ENCODE measurements around the gene RALB. TPM values are rescaled to one million over a fixed set of nuclear protein-coding genes. Genes with fewer than 3 reads are reported as not detected.

Gene RALB
- polyA plus RNA-seq, 1 donor from 2014 or later, result 81.7 TPM

DNA sequence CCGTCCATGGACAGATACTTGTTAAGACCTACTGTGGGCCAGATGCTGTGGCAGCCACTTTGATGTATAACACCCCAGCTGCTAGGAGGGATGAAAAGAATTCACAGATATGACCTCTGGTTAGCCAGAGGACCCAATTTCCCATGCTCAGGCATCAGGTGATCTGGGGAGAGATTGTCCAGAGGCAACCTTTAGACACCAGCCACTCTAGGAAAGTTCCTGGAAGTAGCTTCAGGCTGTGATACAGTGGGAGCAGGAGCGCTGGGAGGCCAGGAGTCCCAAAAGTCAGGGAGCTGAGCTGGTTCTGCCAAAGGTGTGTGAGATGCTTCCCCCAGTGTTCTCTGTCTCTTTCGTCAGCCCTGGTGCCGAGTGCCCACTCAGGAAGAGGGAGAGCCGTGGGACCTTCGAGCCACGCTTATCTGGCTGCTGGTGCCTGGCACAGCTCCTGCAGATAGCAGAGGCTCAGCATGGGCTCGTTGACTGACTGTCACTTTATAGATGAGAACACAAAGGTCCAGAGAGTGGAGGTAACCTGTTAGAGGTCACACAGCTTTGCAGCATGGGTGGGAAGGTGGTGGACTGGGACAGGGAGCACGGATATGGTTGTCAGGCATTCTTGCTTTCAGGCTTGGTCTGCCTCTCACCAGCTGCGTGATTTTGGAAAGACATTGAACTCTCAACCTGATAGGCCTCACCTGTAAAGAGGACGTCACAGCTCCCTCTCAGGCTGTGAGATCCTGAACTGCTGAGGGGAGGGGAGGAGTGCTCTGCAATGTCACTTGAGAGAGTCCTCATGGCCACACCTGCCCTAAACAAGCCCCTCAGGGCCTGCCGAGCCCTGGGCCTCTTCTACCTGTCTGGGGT is 7.8 kb upstream of the RALB start:
- peaks cover 6 to 9% (median 8%) of the 10 kb centered on the region in 3 donors for H3K4me1 Mint-ChIP-seq
- peaks cover 2 to 4% (median 3%) of the 10 kb centered on the region in 3 donors for H3K9me3 Mint-ChIP-seq
- no peak overlapping the region for H3K4me3 Mint-ChIP-seq
- H3K36me3 Mint-ChIP-seq, result peaks cover 5% of the 10 kb centered on the region
- peaks cover 6% of the 10 kb centered on the region for H3K27me3 Mint-ChIP-seq
- H3K27ac Mint-ChIP-seq, result no peak overlapping the region

DNA sequence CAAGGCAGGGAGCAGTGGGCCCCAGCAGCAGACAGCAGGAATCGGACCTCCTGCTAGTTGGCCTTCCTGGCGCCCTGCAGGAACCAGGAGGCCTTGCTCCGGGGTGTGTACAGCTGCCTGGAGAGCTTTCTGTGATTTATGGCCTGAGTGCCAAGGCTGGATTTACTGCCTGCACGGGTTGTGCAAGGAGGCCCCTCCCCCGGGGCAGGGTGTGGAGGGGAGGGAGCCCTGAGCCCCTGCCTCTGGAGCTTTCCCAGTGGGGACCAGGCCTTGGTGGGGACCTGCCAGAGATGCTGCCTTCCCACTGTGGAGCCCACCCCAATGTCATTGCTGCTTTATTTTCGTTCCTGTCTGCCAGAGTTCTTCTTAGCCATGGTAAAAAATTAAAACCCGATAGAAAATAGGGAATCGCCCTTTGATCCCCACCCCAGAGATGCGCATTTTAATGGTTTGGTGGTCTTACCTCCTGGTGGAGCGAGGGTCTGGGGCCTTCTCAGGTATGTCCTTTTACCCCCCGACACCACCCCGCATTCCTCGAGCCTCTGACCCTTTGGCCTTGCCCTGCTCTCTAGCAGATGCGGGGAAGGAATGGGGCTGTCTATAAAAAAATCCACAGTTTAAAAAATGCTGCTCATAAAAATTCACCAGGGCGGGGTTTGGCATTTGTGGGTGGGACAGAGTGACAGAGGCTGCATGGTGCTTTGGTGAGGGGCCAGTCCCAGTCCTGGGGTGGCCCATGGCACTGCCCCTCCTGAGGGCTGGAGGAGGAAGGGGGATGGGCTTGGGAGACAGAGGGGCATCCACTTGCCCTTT is 6.9 kb upstream of the RALB start:
- Mint-ChIP-seq H3K9me3 (peaks cover 2 to 4% (median 3%) of the 10 kb centered on the region in 3 donors), H3K27ac (no peak overlapping the region), H3K36me3 (peaks cover 4% of the 10 kb centered on the region), H3K27me3 (peaks cover 6% of the 10 kb centered on the region), H3K4me1 (peaks cover 6 to 9% (median 8%) of the 10 kb centered on the region in 3 donors), H3K4me3 (no peak overlapping the region)

DNA sequence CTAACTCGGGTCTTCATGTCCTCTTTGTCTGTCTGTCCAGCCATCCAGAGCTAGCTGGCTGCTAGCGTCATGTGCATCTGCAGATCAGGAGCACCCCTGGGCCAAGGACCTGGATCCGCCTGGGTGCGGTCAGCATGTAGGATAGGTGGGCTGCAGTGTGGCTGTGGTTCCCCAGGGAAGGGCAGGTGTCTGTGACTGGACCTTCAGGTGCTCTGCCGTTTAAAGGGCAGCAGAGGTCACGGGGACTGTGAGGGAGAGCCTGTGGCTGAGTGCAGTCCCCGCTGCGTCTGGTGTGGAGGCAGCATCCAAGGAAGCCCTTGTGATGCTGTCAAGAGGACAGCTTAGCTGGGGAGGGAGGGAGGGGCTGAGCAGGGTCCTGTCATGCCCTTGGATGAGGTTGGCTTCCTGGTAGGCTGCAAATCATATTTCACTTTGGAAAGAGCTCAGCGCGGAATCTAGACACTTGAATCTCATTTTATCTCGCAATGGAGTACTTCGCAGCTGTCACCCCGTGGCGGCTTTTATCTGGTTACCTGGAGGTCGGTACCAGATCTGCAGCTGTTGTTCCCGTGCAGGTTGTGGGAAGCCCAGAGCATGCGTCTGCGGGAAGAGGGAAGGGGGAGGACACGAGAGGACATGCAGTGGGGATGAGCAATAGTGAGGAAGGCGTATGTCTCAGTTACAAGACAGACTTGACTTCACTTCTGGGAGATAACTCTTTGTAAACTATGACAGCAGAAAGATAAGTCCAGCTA is 5.9 kb upstream of the RALB start:
- Mint-ChIP-seq H3K27me3 (peaks cover 6% of the 10 kb centered on the region), H3K36me3 (peaks cover 4% of the 10 kb centered on the region), H3K27ac (no peak overlapping the region), H3K4me3 (peak overlapping the region in 1 of 4 donors; percentile 66), H3K9me3 (peaks cover 2 to 4% (median 3%) of the 10 kb centered on the region in 3 donors), H3K4me1 (peaks cover 9 to 11% (median 9%) of the 10 kb centered on the region in 3 donors)

DNA sequence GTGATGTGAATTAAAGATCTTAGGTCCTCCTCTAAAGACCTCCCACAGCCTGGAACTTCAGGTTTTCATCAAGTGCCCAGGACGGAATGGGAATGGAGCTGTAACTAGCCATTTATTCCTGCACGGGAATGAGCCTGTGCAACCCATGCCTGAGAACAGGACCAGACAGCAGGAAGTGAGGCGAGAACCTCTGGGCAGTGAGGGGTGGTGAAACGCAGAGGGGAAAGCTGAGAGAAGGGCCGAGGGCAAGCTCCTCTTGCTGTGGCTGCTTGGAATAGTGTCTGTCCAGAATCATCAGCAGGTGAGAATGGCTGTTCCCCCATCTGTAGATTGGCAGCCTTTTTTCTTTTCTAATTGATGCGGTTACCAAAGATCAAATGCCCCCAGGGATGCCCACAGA is 4.8 kb upstream of the RALB start:
- H3K9me3 Mint-ChIP-seq, result peaks cover 2 to 4% (median 3%) of the 10 kb centered on the region in 3 donors
- peak overlapping the region in 1 of 4 donors; percentile 65 for H3K4me3 Mint-ChIP-seq
- H3K27ac Mint-ChIP-seq, result peak overlapping the region in 1 of 3 donors; percentile 63
- H3K27me3 Mint-ChIP-seq, result peaks cover 6% of the 10 kb centered on the region
- peaks cover 4% of the 10 kb centered on the region for H3K36me3 Mint-ChIP-seq
- H3K4me1 Mint-ChIP-seq, result peaks cover 13 to 18% (median 15%) of the 10 kb centered on the region in 3 donors

DNA sequence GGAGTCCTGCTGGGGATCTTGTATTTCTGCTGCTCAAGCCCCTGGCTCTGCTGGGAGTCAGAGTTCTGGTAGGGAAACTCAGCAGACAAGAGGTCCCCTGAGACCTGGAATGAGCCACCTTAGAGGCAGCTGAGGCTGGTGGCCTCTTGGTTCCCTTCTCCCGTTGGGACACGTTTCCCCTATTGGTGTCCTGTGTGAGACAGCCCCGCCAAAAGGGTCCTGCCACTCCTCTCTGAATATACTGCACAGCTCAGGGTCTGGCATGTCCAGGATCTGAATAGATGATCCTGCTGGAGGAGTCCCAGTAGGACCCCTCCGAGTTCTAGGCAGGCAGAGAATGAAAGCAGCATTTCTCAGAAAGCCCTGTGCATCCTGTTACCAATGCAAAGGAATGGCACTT is 2.0 kb upstream of the RALB start:
- H3K27ac Mint-ChIP-seq, result no peak overlapping the region
- peaks cover 32 to 39% (median 35%) of the 10 kb centered on the region in 3 donors for H3K4me1 Mint-ChIP-seq
- no peaks in the 10 kb centered on the region for H3K9me3 Mint-ChIP-seq
- H3K27me3 Mint-ChIP-seq, result peaks cover 7% of the 10 kb centered on the region
- peak overlapping the region in 1 of 4 donors; percentile 95 for H3K4me3 Mint-ChIP-seq
- H3K36me3 Mint-ChIP-seq, result no peaks in the 10 kb centered on the region

DNA sequence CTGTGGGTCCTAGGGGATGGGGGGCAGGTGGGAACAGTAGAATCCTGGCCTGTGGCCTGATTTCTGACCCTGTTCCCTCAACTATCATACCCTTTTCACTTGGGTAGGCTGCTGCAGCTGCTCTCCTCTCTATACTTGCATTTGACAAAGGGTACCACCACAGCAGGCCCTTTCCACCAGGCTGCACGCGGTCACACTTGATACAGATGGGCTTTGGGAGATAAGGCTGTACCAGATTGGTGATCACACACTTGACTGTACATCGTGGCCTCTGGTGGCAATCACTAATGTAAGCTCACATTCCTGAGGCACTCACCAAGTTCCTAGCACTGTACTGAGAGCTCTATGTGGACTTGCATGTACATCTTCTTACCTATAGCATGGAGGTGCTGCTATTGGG is 1.6 kb upstream of the RALB start:
- Mint-ChIP-seq H3K27ac (no peak overlapping the region), H3K4me3 (peak overlapping the region in 1 of 4 donors; percentile 95), H3K4me1 (peaks cover 37 to 42% (median 39%) of the 10 kb centered on the region in 3 donors), H3K9me3 (no peaks in the 10 kb centered on the region), H3K36me3 (no peaks in the 10 kb centered on the region), H3K27me3 (peaks cover 7% of the 10 kb centered on the region)

DNA sequence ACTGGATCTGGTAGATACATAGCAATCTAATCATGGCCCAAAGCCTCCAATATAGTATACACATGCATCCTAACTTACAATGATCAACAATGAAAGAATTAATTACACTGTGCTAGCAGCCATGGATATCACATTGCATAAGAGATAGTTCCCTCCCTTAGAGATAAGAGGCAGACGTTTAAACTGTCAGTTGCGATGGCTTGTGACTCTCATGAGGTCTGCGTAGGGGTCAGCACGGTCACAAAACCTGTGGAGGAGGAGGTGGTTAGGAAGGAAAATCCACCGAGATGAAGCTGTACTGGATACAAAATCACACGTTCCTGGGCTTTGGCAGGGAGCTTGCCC is 800 bp upstream of the RALB start:
- Mint-ChIP-seq H3K9me3 (no peaks in the 10 kb centered on the region), H3K4me3 (peak overlapping the region; percentile 95 to 100 (median 98)), H3K36me3 (no peaks in the 10 kb centered on the region), H3K27me3 (peaks cover 6% of the 10 kb centered on the region), H3K27ac (peak overlapping the region; percentile 69 to 95 (median 91)), H3K4me1 (peaks cover 41 to 49% (median 45%) of the 10 kb centered on the region in 3 donors)

DNA sequence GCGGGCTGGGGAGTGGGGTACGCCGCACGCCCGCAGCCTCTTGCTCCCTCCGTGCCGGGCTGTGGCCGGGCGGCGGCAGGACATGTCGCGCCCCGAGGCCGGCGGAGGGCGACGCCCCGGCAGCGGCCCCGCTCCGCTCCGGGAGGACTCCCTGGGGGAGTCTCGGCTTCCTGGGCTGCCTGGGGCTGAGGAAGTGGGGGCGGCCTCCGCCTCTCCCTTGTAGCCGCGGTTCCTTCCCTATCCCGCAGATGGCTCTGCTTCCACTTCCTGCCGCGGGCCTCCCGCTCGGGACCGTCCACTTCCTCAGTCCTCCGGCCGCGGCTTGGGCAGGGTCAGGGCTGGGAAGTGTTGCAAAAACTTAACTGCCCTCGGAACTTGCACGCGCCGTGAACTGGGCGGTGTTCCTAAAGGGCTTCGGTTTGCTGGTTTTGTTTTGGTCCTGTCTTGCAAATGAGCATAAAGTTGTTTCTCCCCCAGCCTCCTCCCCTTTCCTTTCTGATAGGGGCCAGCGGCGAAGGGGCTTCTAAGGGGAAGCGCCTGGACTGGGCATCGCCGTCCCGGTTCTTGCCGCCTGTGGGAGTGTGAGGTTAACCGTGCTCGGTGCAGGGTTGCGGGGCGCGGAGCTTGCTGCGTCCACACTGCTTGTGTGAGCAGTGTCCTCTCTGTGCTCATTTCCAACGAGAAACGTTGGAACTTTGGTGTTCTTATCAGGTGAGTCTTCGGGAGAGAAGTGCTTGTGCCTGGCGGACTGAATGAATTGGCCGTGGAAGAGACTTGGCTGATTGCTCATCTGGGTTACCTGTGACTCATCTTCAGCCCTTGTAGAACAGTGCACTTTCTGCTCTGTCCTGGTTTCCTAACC is 600 bp downstream of the RALB start:
- peaks cover 42 to 51% (median 49%) of the 10 kb centered on the region in 3 donors for H3K4me1 Mint-ChIP-seq
- peak overlapping the region; percentile 95 to 99 (median 96) for H3K4me3 Mint-ChIP-seq
- H3K9me3 Mint-ChIP-seq, result peaks cover 0 to 2% (median 0%) of the 10 kb centered on the region in 3 donors
- H3K36me3 Mint-ChIP-seq, result no peaks in the 10 kb centered on the region
- H3K27me3 Mint-ChIP-seq, result peaks cover 4% of the 10 kb centered on the region
- H3K27ac Mint-ChIP-seq, result peak overlapping the region; percentile 69 to 95 (median 89)

DNA sequence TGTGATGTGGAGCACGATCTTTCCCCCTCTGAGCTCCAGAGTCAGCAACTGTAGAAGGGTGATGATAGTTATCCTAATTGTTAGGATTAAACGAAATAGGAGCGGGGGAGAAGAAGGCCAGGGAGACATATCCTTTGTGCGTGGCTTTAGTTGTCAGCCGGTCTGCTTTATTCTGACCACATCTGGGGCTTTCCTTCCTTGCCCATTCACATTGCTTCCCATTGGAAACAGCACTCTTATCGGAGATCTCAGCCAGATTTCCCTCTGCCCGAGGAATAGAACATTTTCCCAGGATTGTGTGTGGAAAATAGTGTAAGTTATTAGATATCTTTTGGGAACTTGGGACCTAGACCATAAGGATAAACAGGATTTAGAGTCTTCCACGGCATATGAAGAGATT is 1.5 kb downstream of the RALB start:
- Mint-ChIP-seq H3K9me3 (peaks cover 0 to 2% (median 0%) of the 10 kb centered on the region in 3 donors), H3K27me3 (peaks cover 1% of the 10 kb centered on the region), H3K36me3 (peaks cover 2% of the 10 kb centered on the region), H3K27ac (peak overlapping the region in 2 of 3 donors; percentile 69 to 95), H3K4me1 (peaks cover 38 to 52% (median 46%) of the 10 kb centered on the region in 3 donors), H3K4me3 (peak overlapping the region; percentile 95 to 99 (median 96))

DNA sequence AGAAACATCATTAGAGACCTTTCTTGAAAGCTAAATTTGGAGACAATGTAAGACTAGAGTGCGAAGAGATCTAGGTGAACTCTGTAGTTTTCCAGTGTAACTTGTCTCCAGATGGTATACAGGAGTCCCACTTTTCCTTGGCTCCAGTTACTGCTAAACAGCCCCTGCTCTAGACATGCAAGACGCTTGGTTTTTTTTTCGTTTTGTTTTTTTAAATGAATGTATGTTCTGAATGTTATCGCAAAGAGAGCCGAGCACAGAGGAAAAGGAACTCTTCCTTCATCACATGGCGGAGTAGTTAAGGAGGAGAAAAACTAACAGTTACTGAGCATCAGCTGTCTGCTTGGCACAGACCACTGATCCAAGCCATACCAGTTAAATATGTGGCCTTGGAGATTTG is 2.4 kb downstream of the RALB start:
- Mint-ChIP-seq H3K4me1 (peaks cover 37 to 52% (median 46%) of the 10 kb centered on the region in 3 donors), H3K27me3 (peaks cover 1% of the 10 kb centered on the region), H3K27ac (peak overlapping the region in 1 of 3 donors; percentile 69), H3K36me3 (peaks cover 2% of the 10 kb centered on the region), H3K9me3 (peaks cover 0 to 2% (median 0%) of the 10 kb centered on the region in 3 donors), H3K4me3 (peak overlapping the region; percentile 64 to 98 (median 88))

DNA sequence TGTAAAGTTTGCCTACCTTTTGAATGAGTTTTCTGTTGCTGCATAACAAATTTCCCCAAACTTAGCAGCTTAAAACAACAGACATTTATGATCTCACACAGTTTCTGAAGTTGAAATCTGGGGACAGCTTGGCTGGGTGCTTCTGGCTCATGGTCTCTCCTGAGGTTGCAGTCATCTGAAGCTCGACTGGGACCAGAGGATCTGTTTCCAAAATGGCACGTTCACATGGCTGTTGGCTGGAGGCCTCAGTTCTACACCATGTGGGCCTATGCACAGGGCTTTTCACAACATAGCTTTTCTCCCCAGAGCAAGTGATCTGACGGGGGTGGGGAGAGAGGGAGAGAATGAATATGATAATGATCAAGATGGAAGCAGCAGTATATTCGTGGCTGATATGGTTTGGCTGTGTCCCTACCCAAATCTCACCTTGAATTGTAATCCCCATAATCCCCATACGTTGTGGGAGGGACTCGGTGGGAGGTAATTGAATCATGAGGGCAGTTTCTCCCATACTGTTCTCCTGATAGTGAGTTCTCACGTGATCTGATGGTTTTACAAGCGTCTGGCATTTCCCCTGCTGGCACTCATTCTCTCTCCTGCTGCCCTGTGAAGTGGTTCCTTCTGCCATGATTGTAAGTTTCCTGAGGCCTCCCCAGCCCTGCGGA is 3.5 kb downstream of the RALB start:
- peaks cover 0 to 7% (median 2%) of the 10 kb centered on the region in 3 donors for H3K9me3 Mint-ChIP-seq
- H3K27me3 Mint-ChIP-seq, result peaks cover 1% of the 10 kb centered on the region
- H3K27ac Mint-ChIP-seq, result peak overlapping the region in 2 of 3 donors; percentile 14 to 93
- peaks cover 5% of the 10 kb centered on the region for H3K36me3 Mint-ChIP-seq
- H3K4me3 Mint-ChIP-seq, result peak overlapping the region; percentile 37 to 70 (median 55)
- H3K4me1 Mint-ChIP-seq, result peaks cover 37 to 52% (median 46%) of the 10 kb centered on the region in 3 donors

DNA sequence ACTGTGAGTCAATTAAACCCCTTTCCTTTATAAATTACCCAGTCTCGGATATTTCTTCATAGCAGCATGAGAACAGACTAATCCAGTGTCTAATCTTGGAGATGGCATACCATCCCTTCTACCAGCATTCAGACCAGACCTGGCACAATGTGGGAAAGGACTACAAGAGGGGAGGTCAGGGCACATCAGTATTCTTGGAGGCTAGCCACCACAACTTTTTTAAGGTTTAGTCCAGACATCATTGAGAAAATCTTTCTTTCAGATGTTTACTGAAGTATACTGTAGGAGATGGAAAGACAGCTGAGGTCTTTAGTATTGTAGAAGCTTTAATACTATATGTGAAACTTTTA is 4.0 kb downstream of the RALB start:
- H3K9me3 Mint-ChIP-seq, result peaks cover 0 to 7% (median 2%) of the 10 kb centered on the region in 3 donors
- H3K27me3 Mint-ChIP-seq, result peaks cover 1% of the 10 kb centered on the region
- peaks cover 37 to 50% (median 45%) of the 10 kb centered on the region in 3 donors for H3K4me1 Mint-ChIP-seq
- peak overlapping the region; percentile 24 to 70 (median 55) for H3K4me3 Mint-ChIP-seq
- peaks cover 5% of the 10 kb centered on the region for H3K36me3 Mint-ChIP-seq
- H3K27ac Mint-ChIP-seq, result peak overlapping the region in 1 of 3 donors; percentile 93

DNA sequence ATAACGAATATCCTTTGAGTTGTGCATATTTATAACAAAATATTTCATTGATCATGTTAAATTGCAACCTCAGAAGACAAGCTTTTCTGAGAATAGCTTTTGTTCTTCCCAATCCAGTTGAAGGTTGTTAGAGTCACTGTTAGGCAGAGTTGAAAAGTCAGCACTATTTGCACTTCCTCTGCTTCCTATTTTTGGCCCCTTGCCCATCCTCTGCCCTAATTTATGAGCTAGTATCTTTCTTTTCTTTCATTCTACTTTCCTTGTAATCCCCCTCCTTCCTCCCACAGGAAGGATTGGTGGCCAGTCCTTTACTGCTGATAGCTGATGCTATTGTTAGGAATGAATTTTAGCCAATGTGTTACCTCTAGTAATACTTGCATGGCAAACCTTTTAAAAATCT is 4.9 kb downstream of the RALB start:
- peaks cover 1% of the 10 kb centered on the region for H3K27me3 Mint-ChIP-seq
- peaks cover 0 to 7% (median 2%) of the 10 kb centered on the region in 3 donors for H3K9me3 Mint-ChIP-seq
- H3K4me3 Mint-ChIP-seq, result peak overlapping the region in 1 of 4 donors; percentile 32
- H3K36me3 Mint-ChIP-seq, result peaks cover 5% of the 10 kb centered on the region
- peaks cover 30 to 46% (median 38%) of the 10 kb centered on the region in 3 donors for H3K4me1 Mint-ChIP-seq
- peak overlapping the region in 1 of 3 donors; percentile 25 for H3K27ac Mint-ChIP-seq
